HG03097 (cell line): ENCODE results near the gene PPP1R15A.
A peak's percentile ranks its signal among the peaks of the same experiment; 100 is the strongest.
"Not testable (repeated sequence)": the region's sequence is repeated elsewhere in the genome, so short reads cannot be mapped to it uniquely, and the experiment has no call there.

Experiments
- ATAC-seq: cut with Tn5 transposase; IDR thresholded peaks from one replicate; pipeline ENCODE4 v1.9.1; 2021; ENCODE audit not compliant: unreplicated experiment, low FRiP score

The PPP1R15A gene

DNA sequence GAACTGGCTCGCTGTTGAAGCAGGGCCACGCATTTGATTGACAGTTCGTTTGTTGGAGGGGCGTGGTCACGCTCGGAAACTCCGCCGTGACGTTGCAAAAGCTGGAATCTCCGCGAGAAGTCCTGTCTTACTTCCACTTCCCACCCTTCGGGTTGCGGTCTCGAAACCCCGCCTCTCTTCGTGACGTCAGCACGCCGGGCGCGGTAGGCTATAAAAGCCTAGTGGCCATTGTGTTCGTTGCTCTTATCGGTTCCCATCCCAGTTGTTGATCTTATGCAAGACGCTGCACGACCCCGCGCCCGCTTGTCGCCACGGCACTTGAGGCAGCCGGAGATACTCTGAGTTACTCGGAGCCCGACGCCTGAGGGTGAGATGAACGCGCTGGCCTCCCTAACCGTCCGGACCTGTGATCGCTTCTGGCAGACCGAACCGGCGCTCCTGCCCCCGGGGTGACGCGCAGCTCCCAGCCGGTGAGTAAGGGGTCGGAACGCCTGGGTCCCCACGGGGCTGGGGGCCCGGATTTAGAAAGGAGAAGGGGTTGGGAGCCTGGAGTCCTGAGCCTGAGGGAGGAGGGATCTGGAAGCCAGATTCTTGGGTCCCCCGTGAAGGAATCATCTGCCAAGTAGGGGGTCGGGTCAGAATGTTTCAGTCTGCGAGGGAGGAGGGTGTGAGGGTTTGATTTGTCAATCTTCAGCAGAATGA lies at the start of gene PPP1R15A:
Gene PPP1R15A (plus strand): TSS at position 240 of the 702 bp plus-strand sequence. CDS start 813 bp downstream, outside the sequence.
- ATAC-seq, result peak; percentile 48

DNA sequence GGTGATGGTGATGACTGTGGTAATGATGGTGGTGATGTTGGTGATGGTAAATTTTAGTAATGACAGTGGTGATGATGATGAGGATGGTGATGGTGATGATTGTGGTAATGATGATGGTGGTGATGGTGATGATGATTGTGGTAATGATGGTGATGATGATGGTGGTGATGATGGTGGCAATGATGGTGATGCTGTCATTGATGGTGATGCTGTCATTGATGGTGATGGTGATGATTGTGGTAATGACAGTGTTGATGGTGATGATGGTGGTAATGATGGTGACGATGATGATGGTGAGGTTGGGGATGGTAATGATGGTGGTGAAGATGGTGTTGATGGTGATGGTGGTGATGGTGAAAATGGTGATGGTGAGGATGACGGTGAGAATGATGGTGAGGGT lies 49.7 kb upstream of the PPP1R15A start:
- no peak for ATAC-seq

DNA sequence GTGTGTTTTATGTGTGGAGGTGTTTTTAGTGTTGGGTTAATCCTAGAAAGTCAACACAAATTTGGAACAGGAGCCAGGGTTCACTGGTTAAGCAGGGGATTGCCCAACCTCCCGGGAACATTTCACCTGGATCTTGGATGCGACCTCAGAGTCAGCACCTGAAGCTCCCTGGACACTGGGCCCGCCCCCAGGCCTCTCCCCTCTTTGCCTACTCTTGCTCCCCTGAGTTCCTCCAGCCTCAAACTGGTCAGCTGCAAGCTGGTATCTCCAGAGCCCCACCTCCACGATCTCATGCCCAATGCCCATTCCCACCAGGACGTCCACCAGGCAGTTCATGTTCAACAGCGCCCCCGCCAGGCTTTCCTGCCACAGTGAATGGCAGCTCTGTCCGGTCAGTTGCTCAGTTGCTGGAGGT lies 45.6 kb upstream of the PPP1R15A start:
- ATAC-seq, result no peak

DNA sequence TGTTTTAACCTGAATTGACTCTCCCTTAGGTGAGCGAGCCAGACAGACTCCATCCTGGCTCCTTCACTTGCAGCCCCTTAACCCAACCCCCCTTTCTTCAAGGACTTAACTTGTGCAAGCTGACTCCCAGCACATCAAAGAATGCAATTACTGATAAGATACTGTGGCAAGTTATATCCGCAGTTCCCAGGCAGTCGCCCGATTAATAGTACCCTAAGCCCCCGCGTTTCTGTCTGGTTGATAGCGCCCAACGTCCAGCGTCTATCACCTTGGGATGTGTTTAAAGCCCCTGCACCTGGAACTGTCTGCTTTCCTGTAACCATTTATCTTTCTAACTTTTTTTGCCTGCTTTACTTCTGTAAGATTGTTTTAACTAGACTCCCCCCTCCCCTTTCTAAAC lies 42.1 kb upstream of the PPP1R15A start:
- ATAC-seq, result no peak

DNA sequence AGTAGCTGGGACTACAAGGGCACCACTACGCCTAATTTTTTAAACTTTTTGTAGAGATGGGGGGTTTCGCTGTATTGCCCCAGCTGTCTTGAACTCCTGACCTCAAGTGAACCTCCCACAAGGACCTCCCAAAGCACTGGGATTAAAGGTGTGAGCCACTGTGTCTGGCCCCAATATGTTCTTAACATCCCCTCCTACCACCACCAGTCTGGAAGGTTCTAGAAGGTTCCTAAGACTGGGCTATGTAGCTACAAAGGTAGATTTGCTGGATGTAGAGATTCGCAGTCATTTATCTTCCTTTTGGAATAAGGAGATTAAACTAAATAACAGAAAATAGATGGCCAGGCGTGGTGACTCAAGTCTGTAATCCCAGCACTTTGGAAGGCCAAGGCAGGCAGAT lies 41.3 kb upstream of the PPP1R15A start:
- ATAC-seq, result no peak

DNA sequence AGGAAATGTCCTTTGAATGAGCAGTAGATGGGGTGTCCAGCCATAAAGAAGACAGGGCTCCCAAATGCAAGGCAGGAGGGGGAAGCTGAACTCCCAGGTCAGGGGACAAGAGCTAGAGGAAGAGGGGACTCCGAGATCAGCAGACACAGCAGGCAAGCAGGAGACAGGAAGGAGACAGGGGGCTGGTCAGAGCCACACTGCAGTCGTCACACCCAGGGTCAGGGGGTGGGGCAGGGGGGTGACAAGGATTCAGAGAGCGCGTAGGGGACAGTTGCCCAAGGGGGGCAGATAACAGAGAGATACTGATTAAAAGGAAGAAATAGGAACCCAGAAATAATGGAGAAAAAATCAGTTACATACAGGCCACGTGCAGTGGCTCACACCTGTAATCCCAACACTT lies 39.2 kb upstream of the PPP1R15A start:
- ATAC-seq, result no peak

DNA sequence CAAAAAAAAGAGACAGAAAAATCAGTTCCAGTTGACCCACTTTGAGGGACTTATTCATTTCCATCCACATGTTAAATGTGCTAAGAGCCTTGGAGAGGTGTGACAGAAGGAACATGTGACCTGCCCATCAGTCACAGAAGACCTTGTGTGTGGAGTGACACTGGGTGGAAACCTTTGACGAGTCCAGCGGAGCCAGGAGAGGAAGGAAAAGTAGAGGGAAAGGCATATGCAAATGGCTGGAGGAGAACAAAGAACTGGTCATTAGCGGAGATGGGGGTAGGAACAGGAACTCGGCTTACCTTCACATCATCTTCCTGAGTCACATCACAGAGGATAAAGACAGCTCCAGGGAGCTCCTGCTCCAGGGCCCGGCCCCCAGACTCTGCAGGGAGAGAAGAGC lies 38.2 kb upstream of the PPP1R15A start:
- ATAC-seq, result no peak

DNA sequence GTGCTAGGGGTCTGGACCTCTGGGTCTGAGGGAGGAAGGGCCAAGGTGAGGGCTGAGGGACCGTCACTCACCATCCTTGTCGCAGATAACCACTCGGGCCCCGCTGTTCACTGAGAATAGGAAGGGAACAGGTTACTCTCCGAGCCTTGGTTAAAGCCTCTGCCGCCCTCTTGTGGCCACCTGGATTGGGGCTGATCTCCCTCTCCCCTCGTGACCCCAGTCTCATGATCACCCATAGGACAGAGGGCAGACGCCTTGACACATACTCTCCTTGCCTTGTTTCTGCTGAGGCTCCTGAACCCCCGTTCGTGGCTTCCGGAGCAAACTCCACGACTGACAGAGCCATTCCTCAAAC lies 36.5 kb upstream of the PPP1R15A start:
- no peak for ATAC-seq

DNA sequence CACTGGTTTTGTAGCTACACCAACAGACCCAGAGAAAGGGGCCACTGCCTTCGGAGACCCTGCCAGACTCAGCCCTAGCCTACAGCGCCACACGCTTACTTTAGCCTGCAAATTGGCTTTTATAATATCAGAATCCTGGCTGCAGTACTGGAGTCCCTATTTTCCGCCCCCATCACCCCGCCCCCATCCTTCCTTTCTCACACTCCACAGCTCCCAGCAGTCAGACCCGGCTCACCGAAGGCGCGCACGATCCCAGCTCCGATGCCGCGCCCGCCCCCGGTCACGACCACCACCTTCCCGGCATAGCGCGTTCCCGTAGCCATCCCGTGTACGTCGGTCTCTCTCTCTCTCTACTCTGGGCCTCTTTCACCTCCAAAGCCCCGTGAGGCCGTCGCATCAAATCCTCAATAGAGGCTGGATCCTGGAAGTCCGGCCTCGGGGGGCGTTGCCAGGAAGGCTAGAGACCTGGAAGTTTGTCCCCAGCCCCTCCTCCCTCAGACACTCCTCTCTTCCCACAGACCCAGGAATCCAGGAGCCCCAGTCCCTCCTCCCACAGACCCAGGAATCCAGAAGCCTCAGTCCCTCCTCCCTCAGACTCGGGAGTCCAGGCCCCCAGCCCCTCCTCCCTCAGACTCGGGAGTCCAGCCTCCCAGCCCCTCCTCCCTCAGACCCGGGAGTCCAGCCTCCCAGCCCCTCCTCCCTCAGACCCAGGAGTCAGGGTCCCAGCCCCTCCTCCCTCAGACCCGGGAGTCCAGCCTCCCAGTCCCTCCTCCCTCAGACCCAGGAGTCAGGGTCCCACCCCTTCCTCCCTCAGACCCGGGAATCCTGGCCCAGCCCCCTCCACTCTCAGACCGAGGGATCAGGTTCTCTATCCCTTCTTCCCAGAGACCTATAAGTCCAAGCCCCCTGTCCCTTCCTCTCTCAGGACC lies 35.9 kb upstream of the PPP1R15A start, which contains the start of gene HSD17B14:
Gene HSD17B14 (minus strand): TSS at position 403 of the 929 bp plus-strand sequence. CDS start 80 bp downstream, at position 323.
- no peak for ATAC-seq

DNA sequence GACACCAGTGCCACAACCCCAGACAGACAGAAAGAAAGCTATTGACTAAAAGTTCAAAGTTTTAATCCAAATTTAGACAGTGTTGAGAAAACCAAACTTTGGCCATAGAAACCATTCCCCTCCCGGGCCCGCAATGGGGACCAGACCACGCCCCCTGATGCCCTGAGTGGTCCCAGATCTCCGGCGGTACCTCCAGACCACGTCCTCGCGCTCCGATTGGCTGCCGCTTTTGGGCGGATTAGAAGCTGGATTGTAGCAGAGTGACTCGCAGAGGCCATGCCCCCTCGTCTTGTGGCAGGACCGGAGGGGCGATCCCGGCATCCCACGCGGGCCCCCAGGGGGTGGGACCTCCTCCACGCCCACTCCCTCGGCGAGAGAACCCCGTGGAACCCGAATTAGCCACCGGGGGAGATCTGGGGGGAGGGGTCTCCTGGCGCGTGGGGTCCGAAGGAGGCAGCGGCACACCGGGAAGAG lies 35.1 kb upstream of the PPP1R15A start:
- ATAC-seq, result no peak

DNA sequence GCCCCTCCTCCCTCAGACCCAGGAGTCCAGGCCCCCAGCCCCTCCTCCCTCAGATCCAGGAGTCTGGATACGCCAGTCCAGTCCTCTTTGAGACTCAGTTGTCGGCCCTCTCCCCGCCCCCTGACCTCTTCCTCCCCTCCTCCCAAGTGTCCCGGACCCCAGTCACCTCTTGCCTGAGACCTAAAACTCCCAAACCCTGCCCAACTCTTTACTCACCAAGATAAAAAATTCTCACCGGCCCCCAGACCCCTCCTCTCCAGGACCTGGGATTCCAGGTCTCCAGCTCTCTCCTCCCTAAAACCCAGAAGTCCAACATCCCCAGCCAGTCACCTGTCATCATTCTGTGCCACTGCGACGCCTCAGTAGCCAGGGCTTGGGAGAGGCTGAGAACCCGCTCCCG lies 34.5 kb upstream of the PPP1R15A start:
- no peak for ATAC-seq

DNA sequence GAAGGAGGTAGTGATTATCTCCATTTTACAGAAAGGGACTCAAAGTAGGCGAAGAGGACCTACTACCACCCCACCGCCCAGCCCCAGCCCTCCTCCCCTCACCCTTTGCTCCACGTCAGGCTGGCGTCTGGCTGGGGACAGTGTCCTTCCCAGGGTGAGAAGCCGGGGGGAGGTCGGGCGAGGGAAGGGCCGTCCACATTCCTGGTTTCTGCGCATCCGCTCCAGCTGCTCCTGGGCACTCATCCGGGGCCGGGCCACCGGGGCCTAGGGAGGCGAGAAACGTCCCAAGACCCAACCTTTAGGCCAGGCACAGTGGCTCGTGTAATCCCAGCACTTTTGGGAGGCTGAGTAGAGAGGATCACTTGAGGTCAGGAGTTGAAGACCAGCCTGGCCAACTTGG lies 31.2 kb upstream of the PPP1R15A start:
- no peak for ATAC-seq

DNA sequence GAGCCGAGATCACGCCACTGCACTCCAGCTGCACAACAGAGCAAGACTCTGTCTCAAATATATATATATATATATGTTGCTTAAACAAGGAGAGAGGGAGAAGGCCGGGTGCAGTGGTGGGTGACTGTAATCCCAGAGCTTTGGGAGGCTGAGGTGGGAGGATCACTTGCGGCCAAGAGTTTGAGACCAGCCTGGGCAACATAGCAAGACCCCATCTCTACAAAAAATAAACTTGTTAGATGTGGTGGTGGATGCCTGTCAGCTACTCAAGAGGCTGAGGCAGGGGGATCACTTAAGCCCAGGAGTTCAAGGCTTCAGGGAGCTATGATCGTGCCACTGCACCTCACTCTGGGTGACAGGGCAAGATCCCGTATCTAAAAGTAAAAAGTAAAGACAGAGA lies 30.6 kb upstream of the PPP1R15A start:
- no peak for ATAC-seq

DNA sequence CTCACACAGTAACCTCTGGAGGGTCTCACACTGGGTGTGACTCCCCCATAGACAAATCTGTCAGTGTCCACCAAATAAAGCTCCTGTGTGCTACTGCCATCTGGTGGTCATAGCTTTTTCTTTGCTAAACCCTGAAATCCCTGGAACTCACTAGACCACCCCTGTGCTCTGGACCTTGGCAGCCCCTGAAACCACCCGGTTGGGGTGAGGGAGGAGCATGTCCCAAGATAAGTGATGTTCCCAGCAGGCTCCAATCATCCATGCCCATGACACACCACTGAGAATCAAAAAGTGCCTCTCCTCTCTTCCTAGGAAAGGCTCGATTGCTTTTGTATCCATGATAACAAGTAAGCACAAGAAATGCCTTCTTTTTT lies 29.4 kb upstream of the PPP1R15A start:
- no peak for ATAC-seq

DNA sequence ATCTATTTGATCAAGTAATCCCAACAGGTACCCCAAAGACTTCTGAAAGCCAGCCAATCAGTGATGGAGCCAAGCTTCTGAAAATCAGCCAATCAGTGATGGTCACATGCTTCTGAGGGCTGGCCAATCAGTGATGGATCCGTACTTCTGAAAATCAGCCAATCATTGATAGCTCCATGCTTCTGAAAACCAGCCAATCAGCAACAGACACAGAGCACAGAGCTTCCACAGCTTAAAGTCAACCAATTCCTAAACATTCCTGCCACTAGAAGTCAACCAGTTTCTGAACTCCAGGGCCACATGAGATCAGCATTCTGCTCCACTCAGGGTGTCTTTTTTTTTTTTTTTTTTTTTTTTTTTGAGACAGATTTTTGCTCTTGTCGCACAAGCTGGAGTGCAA lies 27.7 kb upstream of the PPP1R15A start:
- ATAC-seq, result no peak

DNA sequence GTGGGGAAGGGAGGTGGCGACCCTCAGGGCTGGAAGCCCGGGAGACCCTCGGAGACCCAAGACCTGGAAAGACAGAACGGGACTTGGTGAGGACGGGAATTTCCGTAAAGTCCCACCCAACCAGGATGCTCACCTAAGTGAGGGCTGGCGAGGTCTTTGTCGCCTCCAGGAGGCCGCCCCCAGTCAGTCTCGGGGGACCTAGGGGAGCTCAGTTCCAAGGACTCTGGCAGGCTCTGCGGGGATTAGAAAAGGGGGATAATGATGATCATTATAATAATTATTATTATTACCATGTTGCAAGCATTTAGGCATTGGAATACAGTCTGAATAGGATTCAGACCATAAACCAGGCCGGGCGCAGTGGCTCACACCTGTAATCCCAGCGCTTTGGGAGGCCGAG lies 26.8 kb upstream of the PPP1R15A start:
- no peak for ATAC-seq

DNA sequence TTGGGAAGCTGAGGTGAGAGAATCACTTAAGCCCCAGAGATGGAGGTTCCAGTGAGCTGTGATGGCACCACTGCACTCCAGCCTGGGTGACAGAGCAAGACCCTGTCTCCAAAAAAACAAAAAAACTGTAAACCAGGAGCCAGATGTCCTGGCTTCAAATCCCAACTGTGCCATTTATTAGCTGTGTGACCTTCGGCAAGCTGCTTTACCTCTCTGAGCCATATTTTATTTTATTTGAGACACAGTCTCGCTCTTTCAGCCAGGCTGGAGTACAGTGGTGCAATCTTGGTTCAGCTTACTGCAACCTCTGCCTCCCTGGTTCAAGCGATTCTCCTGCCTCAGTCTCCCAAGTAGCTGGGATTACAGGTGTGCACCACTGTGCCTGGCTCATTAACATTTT lies 25.6 kb upstream of the PPP1R15A start:
- ATAC-seq, result not testable (repeated sequence)

DNA sequence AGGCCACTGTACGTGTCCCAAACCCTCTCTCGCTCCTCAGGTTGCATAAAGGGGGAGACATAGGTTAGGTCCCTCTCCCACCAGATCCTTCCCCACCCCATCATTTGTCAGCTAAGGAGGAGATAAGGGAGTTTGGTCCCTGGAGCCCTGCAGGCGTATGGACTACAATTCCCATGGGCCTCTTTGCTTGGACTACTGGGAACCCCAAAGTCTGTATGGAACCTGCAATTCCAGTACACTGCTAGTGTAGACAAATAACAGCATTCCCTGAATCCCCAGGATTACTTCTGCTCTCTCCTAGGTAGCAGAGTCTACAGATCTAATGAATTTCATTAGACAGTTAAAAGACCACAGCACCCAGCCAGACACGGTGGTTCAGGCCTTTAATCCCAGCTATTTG lies 19.9 kb upstream of the PPP1R15A start:
- no peak for ATAC-seq

DNA sequence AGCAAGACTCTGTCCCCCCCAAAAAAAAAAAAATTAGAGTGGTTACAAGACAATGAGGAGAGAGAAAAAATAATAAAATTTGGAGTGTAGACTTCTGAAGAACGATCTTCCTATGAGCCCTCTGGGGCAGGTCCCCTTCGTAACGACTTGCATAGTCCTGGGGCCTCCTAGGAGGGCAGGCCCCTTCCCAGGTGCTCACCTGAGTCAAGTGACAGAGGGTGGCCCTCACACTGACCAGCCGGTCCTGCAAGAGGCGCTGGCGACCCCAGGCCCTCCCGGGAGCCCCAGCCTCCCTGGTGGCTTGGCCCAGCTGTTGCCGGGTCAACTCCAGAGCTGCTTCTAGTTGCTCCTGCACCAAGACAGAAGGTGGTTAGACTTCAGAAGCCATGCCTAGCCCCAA lies 18.7 kb upstream of the PPP1R15A start:
- no peak for ATAC-seq

DNA sequence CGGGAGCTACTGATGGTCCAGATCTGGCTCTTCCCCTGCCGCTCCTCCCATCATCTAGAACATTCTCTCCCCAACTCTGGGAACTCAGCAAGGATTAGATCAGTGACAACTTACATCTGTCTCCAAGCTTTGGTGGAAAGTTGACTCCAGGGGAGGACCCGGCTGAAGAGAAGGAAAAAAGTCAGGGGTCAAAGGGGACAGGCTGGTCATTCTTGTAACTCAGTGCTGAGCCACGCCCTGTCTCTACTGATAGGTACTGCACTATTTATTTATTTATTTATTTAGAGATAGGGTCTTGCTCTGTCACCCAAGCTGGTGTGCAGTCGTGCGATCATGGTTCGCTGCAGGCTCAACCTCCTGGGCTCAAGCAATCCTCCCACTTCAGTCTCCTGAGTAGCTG lies 18.1 kb upstream of the PPP1R15A start:
- no peak for ATAC-seq

DNA sequence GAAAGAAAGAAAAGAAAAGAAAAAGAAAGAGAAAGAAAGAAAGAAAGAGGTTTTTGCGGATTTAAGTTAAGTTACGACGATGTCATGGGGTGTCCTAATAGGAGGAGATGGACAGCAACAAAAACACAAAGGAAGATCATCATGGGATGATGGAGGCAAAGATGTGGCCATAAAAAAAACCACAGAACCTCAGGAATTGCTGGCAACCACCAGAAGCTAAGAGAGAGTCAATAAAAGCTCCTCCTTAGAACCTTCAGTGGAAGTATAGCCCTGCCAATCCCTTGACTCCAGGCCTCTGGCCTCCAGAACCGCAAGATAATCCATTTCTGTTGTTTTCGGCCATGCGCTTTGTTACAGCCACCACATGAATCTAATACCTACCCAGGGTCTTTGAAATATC lies 15.3 kb upstream of the PPP1R15A start:
- ATAC-seq, result no peak
